A673 (cell line): Measurements from ENCODE around the gene AGAP9.
"Not testable (repeated sequence)": the region's sequence is repeated elsewhere in the genome, so short reads cannot be mapped to it uniquely, and the experiment has no call there.

Source experiments
- EZH2 ChIP-seq: fragments of 200-600 bp; sonication (generic); IDR thresholded peaks from 2 replicates; pipeline ENCODE4 v1.6.1; 2017; ENCODE audit warnings: borderline replicate concordance, low read depth, mild to moderate bottlenecking, mixed read lengths, antibody characterized with exemption, low read length; ENCODE audit not compliant: poor library complexity, severe bottlenecking
- TF ChIP-seq, protein P1 (sequence below): fragments of 300-800, 200-600 bp; sonication (generic); conservative IDR thresholded peaks from 2 replicates; pipeline ENCODE4 v1.5.1; 2017; ENCODE audit warnings: low read depth, mild to moderate bottlenecking, antibody characterized with exemption, low read length, moderate library complexity, mixed read lengths

DNA sequence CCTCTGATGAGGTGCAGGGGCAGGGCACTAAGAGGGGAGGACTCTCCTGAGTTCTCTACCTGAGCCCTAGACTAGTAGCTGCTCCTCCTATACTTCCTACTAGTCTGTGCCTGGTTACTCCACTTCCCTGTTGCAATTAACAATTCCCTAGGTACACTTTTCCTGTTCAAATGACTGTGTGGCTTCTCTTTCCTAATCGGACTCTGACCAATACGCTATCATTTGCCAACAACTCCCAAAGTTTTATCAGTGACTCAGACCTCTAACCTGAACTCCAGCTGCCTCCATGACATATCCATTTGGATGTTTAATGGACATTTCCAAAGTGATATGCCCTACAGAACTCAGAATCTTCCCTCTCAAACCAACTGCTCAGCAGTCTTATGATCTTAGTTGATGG lies 31.9 kb upstream of the AGAP9 start:
- TF ChIP-seq, protein P1, sequence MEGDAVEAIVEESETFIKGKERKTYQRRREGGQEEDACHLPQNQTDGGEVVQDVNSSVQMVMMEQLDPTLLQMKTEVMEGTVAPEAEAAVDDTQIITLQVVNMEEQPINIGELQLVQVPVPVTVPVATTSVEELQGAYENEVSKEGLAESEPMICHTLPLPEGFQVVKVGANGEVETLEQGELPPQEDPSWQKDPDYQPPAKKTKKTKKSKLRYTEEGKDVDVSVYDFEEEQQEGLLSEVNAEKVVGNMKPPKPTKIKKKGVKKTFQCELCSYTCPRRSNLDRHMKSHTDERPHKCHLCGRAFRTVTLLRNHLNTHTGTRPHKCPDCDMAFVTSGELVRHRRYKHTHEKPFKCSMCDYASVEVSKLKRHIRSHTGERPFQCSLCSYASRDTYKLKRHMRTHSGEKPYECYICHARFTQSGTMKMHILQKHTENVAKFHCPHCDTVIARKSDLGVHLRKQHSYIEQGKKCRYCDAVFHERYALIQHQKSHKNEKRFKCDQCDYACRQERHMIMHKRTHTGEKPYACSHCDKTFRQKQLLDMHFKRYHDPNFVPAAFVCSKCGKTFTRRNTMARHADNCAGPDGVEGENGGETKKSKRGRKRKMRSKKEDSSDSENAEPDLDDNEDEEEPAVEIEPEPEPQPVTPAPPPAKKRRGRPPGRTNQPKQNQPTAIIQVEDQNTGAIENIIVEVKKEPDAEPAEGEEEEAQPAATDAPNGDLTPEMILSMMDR: not testable (repeated sequence)
- TF ChIP-seq EZH2: not testable (repeated sequence)
